HG02852 (cell line): ENCODE results near the gene ANAPC10.
A peak's percentile ranks its signal among the peaks of the same experiment; 100 is the strongest.

Experiments used
- ATAC-seq: cut with Tn5 transposase; IDR thresholded peaks from one replicate; pipeline ENCODE4 v1.9.1; 2021; ENCODE audit warnings: mild to moderate bottlenecking, moderate library complexity; ENCODE audit not compliant: unreplicated experiment

The ANAPC10 gene

GRCh38 chr4:145075742-145076468, 22.1 kb downstream of the ANAPC10 start:
- ATAC-seq = no peak

- no peak for ATAC-seq
Observed at GRCh38 chr4:145071560-145071959, 26.4 kb downstream of the ANAPC10 start.

GRCh38 chr4:145069361-145069760, 28.6 kb downstream of the ANAPC10 start:
- no peak for ATAC-seq

- no peak for ATAC-seq
Observed at GRCh38 chr4:145066063-145066501, 31.9 kb downstream of the ANAPC10 start.

- ATAC-seq = peak; percentile 68
Observed at GRCh38 chr4:145061318-145061920, 36.6 kb downstream of the ANAPC10 start.

GRCh38 chr4:145058256-145058655, 39.7 kb downstream of the ANAPC10 start:
- ATAC-seq = no peak

- ATAC-seq = no peak
Observed at GRCh38 chr4:145056325-145057130, 41.5 kb downstream of the ANAPC10 start.

GRCh38 chr4:145055533-145056257, 42.3 kb downstream of the ANAPC10 start:
- ATAC-seq = no peak

- no peak for ATAC-seq
Observed at GRCh38 chr4:145049241-145049640, 48.8 kb downstream of the ANAPC10 start.

GRCh38 chr4:145048817-145049216, 49.2 kb downstream of the ANAPC10 start:
- ATAC-seq = no peak

- peak; percentile 65 for ATAC-seq
Observed at GRCh38 chr4:145047151-145047550, 50.8 kb downstream of the ANAPC10 start.

GRCh38 chr4:145045180-145045579, 52.8 kb downstream of the ANAPC10 start:
- peak; percentile 42 for ATAC-seq

- ATAC-seq = no peak
Observed at GRCh38 chr4:145044341-145044740, 53.7 kb downstream of the ANAPC10 start.

- ATAC-seq = no peak
Observed at GRCh38 chr4:145043306-145043705, 54.7 kb downstream of the ANAPC10 start.

GRCh38 chr4:145042601-145043285, 55.3 kb downstream of the ANAPC10 start:
- no peak for ATAC-seq

- ATAC-seq = peak; percentile 91
Observed at GRCh38 chr4:145041378-145041777, 56.6 kb downstream of the ANAPC10 start.

GRCh38 chr4:145035494-145036136, 62.4 kb downstream of the ANAPC10 start:
- ATAC-seq = no peak

GRCh38 chr4:145034727-145035211, 63.2 kb downstream of the ANAPC10 start:
- ATAC-seq = no peak

- ATAC-seq = peak; percentile 62
Observed at GRCh38 chr4:145019346-145019745, 78.7 kb downstream of the ANAPC10 start.

GRCh38 chr4:145014365-145014764, 83.6 kb downstream of the ANAPC10 start:
- ATAC-seq = no peak
